ENCODE measurements around the gene CATSPERZ. TPM values are rescaled to one million over a fixed set of nuclear protein-coding genes. Genes with fewer than 3 reads are reported as not detected.

CATSPERZ gene, protein sequence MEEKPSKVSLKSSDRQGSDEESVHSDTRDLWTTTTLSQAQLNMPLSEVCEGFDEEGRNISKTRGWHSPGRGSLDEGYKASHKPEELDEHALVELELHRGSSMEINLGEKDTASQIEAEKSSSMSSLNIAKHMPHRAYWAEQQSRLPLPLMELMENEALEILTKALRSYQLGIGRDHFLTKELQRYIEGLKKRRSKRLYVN
- total RNA-seq: not detected
- polyA plus RNA-seq: 0.14 TPM
- long read RNA-seq, donor 1: 0 reads
- long read RNA-seq, donor 2: 0 reads
- long read RNA-seq, donor 3: 0 reads
- long read RNA-seq, donor 4: 0 reads

DNA sequence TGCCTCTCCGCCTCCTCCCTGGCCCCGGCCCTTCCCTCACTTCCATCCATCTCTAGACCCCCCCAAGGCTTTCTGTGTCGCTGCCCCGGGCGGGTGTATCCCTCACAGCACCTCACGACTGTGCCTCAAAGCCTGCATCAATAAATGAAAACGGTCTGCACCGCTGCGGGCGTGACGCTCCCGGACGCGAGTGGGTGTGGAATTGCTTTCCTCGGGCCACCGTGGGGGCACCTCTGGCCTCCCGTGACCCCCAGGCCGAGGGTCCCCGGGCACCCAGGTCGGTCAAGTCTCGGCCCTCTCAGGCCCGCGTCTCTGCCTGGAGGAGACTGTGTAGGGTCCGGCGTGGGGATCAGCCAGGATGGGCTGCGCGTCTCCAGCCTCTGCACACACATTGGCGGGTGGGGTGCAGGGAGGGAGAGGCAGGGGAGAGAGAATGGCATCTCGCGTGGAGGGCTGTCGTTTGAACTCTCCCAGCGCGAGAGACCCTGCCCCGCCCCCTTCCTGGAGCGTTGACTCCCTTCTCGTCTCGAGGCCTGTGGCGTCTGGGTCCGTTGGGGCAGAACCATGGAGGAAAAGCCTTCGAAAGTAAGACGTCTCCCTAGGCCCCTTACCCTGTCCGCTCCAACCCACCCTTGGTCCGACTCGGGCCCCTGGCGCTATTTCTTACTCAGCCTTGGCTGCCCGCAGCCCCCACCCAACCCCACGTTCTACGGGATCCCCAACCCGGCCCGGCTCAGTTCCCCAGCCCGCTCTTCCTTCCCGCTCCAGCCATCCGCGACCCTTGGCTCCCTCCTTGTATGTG is at the start of gene CATSPERZ:
CATSPERZ (plus strand) TSS at position 512 of the 802 bp plus-strand sequence; CDS start at position 565, 53 bp downstream.
- H3K27me3 ChIP-seq (ENCODE audit: control insufficient read depth, insufficient read depth): no peaks in the 10 kb centered on the region
- H3K4me1 ChIP-seq (ENCODE audit: control insufficient read depth, insufficient read depth, low read length): peaks cover 6% of the 10 kb centered on the region
- 10% methylated on average over 54 of the region's 54 CpGs for WGBS
- DNase-seq (peak in 2 of 3 donors; percentile 66), ATAC-seq (no peak)
- no peaks in the 10 kb centered on the region for H3K9me3 ChIP-seq (ENCODE audit: control insufficient read depth, low read length)
- H3K27ac ChIP-seq (ENCODE audit: low read length): no peak within 1 kb of the TSS
- peak within 1 kb of the TSS; percentile 37 for H3K4me3 ChIP-seq (ENCODE audit: low read length)
- intact Hi-C loops (cut with DNase I): loop anchor here in 2 of 4 donors (2.0 to 5.0 kb wide), 4 partner anchors 63 to 113 kb away; partner anchors contain the start of genes FERMT3 (in 1 of the 2) and STIP1 (in 1 of the 2)

DNA sequence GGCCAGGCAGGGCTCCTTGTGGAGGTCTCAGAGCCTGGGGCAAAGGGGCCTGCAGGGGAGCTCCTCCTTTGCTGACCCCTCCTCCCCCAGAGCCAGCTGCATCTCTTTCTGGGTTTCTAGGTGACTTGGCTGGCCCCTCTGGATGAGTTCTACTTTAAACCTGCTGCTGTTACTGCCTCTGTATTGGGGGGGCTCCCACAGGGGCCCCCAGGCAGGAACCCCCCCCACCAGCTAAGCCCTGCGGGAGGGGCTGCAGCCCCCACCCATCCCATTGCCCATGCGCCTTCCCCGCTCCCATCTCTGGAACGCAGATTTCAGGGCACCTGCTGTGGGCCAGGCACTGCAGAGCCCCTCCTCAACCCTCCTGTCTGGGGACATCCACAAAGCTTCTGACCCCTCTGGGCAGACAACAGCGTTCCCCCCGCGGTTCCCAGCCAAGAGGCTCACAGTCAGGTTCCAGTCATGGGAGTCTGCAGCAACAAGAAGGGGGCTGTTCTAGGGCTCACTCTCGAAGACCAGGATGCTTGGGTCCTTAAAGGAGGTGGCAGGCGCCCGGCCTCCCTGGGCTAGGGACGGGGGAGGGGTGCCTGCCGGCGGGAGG is 49.6 kb upstream of the CATSPERZ start:
- intact Hi-C loops (cut with DNase I): loop anchor here in 1 of 4 donors (2.0 kb wide), 1 partner anchor 44 kb away; the partner anchor contains the start of gene FERMT3
- H3K9me3 ChIP-seq (ENCODE audit: control insufficient read depth, low read length): no peaks in the 10 kb centered on the region
- no peaks in the 10 kb centered on the region for H3K27me3 ChIP-seq (ENCODE audit: control insufficient read depth, insufficient read depth)
- H3K27ac ChIP-seq (ENCODE audit: low read length): no peak overlapping the region
- DNase-seq (peak in 2 of 3 donors; percentile 55 to 63), ATAC-seq (no peak)
- no peaks in the 10 kb centered on the region for H3K4me1 ChIP-seq (ENCODE audit: control insufficient read depth, insufficient read depth, low read length)
- no peak overlapping the region for H3K4me3 ChIP-seq (ENCODE audit: low read length)
- 22% methylated on average over 13 of the region's 13 CpGs for WGBS

DNA sequence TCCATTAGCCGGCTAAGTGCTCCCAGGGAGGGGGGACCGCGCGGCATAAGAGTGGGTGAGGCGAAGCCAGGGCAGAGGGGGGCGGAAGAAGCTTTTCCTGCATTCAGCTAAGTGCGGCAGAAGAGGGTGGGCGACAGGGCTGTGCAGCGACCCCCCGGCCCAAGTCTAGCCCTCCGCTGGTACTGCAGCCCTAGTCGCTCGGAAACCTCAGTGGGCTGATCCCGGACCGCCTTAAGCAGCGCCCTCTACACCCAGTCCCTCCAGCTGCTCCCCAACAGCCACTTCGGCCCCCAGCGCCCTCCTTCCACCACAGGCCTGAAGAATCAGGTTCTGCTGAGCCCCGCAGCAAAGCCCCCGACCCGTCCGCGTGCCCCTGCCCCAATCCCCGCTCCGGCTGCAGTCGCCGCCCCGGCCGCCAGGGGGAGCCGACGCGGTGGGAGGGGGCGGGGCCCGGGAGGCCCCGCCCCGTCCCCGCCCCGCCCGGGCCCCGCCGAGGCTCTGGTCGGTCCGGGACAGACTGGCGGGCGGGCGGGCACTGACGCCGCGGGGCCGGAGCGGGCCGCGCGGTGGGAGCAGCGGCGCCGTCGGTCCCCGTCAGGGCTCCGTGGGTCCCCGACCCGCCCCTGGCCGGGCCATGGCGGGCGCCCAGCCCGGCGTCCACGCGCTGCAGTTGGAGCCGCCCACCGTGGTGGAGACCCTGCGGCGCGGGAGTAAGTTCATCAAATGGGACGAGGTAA is 49.0 kb upstream of the CATSPERZ start, which contains the start of gene PLCB3:
PLCB3 (plus strand) TSS at position 515 of the 737 bp plus-strand sequence; CDS start at position 635, 120 bp downstream.
- under 1% methylated on average over 75 of the region's 75 CpGs for WGBS
- peak within 1 kb of the TSS; percentile 83 for H3K4me3 ChIP-seq (ENCODE audit: low read length)
- H3K27me3 ChIP-seq (ENCODE audit: control insufficient read depth, insufficient read depth): no peaks in the 10 kb centered on the region
- DNase-seq (peak; percentile 57 to 86 (median 85)), ATAC-seq (peak; percentile 44 to 59)
- H3K9me3 ChIP-seq (ENCODE audit: control insufficient read depth, low read length): no peaks in the 10 kb centered on the region
- intact Hi-C loops (cut with DNase I): loop anchor here in 1 of 4 donors (2.0 kb wide), 1 partner anchor 44 kb away; the partner anchor contains the start of gene FERMT3
- H3K27ac ChIP-seq (ENCODE audit: low read length): peak within 1 kb of the TSS; percentile 27
- H3K4me1 ChIP-seq (ENCODE audit: control insufficient read depth, insufficient read depth, low read length): no peaks in the 10 kb centered on the region

DNA sequence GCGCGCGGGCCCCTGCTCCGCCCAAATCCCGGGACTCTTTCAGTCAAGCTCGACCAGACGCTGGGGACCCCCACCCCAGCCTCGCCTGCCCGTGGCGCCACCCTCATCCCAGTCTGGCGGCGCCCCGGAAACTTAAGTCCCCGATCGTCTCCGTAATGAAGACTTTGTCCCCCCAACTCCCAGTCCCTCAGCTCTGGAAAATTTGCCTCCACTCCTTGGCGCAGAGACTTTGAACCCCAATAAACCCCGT is 48.5 kb upstream of the CATSPERZ start:
- intact Hi-C loops (cut with DNase I): loop anchor here in 1 of 4 donors (2.0 kb wide), 1 partner anchor 45 kb away; the partner anchor contains the start of gene FERMT3
- WGBS: under 1% methylated on average over 18 of the region's 18 CpGs
- Histone ChIP-seq H3K4me1 (ENCODE audit: control insufficient read depth, insufficient read depth, low read length) (no peaks in the 10 kb centered on the region), H3K27ac (ENCODE audit: low read length) (peak overlapping the region; percentile 27), H3K27me3 (ENCODE audit: control insufficient read depth, insufficient read depth) (no peaks in the 10 kb centered on the region), H3K9me3 (ENCODE audit: control insufficient read depth, low read length) (no peaks in the 10 kb centered on the region), H3K4me3 (ENCODE audit: low read length) (peak overlapping the region; percentile 83)
- DNase-seq (no peak), ATAC-seq (no peak)

DNA sequence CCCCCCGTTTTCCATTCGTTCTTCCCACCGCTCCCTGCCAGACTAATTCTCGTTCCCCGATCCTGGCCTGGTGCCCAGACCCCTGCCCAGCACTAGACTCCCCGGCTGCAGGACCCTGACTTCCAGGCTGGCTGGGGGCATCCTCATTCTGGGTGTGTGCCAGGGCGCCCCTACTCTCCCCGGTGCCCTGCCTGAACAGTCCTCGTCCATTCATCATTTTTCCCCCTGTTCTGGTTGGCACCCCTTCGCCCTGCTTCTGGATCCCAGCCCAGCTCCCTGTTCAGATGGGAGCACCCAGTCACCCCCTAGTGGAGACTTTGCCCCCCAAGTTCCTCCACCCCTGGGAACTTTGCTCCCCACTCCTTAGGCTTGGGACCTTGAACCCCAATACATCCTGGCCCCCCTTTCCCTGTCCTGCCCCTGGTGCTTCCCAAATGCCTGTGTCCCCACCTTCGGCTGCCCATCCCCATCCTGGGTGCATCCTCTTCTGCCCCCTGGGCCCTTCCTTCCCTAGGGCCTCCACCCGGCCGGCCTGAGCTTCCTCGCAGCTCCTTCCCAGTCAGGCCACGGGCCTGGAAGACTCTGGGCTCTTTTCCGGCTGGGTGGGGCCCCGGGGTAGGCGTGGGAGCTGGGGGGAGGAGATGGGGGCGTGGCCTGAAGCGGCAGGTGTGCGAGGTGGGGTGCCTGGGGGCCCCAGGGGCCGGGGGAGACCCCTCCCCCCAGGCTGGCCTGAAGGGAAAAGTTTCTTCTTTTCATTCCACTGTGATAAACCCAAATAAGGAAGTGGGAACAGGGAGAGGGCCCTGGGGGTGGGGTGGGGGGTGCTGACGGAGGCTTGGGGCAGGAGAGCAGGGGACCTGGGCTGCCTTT is 47.9 kb upstream of the CATSPERZ start:
- no peaks in the 10 kb centered on the region for H3K4me1 ChIP-seq (ENCODE audit: control insufficient read depth, insufficient read depth, low read length)
- H3K27me3 ChIP-seq (ENCODE audit: control insufficient read depth, insufficient read depth): no peaks in the 10 kb centered on the region
- peak overlapping the region; percentile 83 for H3K4me3 ChIP-seq (ENCODE audit: low read length)
- intact Hi-C loops (cut with DNase I): no loop called here
- peak; percentile 17 to 48 for ATAC-seq
- WGBS: 9% methylated on average over 23 of the region's 23 CpGs
- H3K9me3 ChIP-seq (ENCODE audit: control insufficient read depth, low read length): no peaks in the 10 kb centered on the region
- peak; percentile 76 to 87 (median 85) for DNase-seq
- peak overlapping the region; percentile 27 for H3K27ac ChIP-seq (ENCODE audit: low read length)

DNA sequence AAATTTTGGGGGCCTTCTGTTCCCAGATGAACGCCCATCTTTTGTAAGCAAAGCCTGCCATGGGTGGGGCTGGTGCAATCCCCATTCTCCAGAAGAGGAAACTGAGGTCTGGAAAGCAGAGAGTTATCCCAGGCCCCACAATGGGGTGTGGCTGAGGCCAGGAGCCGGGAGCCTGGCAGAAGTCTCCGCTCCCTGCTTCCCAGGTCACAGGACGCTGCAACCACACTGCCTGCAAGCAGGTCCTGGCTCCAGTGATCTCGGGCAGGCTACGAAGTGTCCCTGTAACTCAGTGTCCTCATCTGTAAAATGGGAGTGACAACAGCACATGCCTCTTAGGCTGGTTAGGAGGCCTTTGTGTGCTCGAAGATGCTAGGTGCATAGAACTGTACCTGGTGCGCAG is 47.1 kb upstream of the CATSPERZ start:
- WGBS: 77% methylated on average over 8 of the region's 8 CpGs

DNA sequence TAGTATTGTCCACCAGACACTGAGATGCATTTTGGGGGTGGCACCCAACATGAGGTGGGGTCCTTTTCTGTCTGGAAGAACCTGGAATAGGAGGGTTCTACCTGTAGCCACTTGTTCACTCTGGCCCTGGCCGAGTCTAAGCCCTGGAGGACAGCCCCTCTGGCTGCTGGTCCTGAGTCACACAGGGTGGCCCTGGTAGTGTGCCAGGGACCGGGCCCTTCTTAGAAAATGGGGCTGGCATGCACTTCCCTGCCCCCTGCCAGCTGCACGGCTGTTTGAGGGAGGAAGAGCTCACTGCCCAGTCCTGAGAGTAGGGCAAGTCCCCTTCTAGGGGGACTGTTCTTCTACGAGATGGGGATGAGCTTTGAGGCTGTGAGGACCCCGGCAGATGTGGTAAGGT is 46.7 kb upstream of the CATSPERZ start:
- WGBS: 41% methylated on average over 5 of the region's 5 CpGs
- Histone ChIP-seq H3K4me1 (ENCODE audit: control insufficient read depth, insufficient read depth, low read length) (no peaks in the 10 kb centered on the region), H3K27ac (ENCODE audit: low read length) (no peak overlapping the region), H3K27me3 (ENCODE audit: control insufficient read depth, insufficient read depth) (no peaks in the 10 kb centered on the region), H3K4me3 (ENCODE audit: low read length) (no peak overlapping the region), H3K9me3 (ENCODE audit: control insufficient read depth, low read length) (no peaks in the 10 kb centered on the region)
- no peak for ATAC-seq
- intact Hi-C loops (cut with DNase I): no loop called here
- peak in 2 of 3 donors; percentile 43 to 66 for DNase-seq

More for the DNA sequence above, 47.1 kb upstream of the CATSPERZ start:
- DNase-seq: no peak
- Histone ChIP-seq H3K27me3 (ENCODE audit: control insufficient read depth, insufficient read depth) (no peaks in the 10 kb centered on the region), H3K4me1 (ENCODE audit: control insufficient read depth, insufficient read depth, low read length) (no peaks in the 10 kb centered on the region), H3K27ac (ENCODE audit: low read length) (no peak overlapping the region), H3K4me3 (ENCODE audit: low read length) (no peak overlapping the region), H3K9me3 (ENCODE audit: control insufficient read depth, low read length) (no peaks in the 10 kb centered on the region)
- no peak for ATAC-seq
- intact Hi-C loops (cut with DNase I): no loop called here

DNA sequence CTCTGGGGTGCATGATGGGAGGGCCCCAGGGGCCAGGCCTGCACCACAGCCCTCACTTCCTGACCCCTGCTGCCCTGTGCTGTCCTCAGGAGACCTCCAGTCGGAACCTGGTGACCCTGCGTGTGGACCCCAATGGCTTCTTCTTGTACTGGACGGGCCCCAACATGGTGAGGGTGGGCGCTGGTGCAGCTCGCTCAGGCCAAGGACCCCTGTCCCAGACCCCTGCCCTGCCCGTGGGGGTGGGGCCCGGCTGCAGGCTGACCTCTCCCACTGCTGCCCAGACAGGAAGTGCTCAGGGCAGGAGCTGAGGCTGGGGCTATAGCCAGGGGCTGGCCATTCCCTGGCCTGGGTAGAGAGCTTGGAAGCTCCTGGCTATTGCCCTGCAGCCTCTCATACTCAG is 45.8 kb upstream of the CATSPERZ start:
- intact Hi-C loops (cut with DNase I): no loop called here
- ATAC-seq (no peak), DNase-seq (no peak)
- Histone ChIP-seq H3K9me3 (ENCODE audit: control insufficient read depth, low read length) (no peaks in the 10 kb centered on the region), H3K27me3 (ENCODE audit: control insufficient read depth, insufficient read depth) (no peaks in the 10 kb centered on the region), H3K4me3 (ENCODE audit: low read length) (no peak overlapping the region), H3K4me1 (ENCODE audit: control insufficient read depth, insufficient read depth, low read length) (no peaks in the 10 kb centered on the region), H3K27ac (ENCODE audit: low read length) (no peak overlapping the region)
- 90% methylated on average over 7 of the region's 7 CpGs for WGBS

DNA sequence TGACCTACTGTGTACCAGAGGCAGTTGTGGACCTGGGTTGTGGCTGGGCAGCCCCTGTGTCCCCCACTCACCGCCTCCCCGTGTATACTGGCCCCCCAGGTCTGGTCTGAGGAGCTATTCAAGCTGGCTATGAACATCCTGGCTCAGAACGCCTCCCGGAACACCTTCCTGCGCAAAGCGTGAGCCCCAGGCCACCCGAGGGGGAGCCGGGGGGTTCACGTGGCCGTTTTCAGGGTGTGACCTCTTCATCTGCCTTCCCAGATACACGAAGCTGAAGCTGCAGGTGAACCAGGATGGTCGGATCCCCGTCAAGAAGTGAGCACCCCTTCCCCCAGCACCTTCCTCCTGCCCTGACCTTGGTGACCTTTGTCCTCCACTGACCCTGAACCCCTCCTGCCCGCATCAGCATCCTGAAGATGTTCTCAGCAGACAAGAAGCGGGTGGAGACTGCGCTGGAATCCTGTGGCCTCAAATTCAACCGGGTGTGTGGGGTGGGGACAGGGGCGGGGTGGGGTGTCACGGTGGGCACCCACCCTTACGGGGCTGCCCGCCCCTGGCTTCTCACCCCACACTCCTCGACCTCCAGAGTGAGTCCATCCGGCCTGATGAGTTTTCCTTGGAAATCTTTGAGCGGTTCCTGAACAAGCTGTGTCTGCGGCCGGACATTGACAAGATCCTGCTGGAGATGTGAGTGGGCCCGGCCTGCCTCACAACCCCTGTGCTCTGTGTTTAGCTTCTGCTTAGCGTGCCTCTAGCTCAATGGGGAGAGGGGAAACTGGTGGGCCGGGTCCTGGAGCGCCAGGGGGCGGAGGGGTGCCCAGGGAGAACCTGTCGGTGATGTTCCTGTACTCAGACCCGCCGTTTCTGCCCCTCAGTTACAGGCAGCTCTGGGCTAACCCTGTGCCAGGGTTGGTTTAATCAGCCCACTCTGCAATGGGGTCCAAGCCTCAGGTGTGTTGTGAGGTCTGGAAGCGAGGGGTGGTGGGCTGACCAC is 44.7 kb upstream of the CATSPERZ start:
- intact Hi-C loops (cut with DNase I): no loop called here
- Histone ChIP-seq H3K4me3 (ENCODE audit: low read length) (no peak overlapping the region), H3K9me3 (ENCODE audit: control insufficient read depth, low read length) (no peaks in the 10 kb centered on the region), H3K27ac (ENCODE audit: low read length) (no peak overlapping the region), H3K27me3 (ENCODE audit: control insufficient read depth, insufficient read depth) (no peaks in the 10 kb centered on the region), H3K4me1 (ENCODE audit: control insufficient read depth, insufficient read depth, low read length) (no peaks in the 10 kb centered on the region)
- DNase-seq: peak in 1 of 3 donors; percentile 24
- ATAC-seq: no peak
- WGBS: 88% methylated on average over 35 of the region's 35 CpGs

All from right cardiac atrium (tissue), 5 donors.